Measurements from ENCODE around the gene ADGRL3.
"Not testable (repeated sequence)": the region's sequence is repeated elsewhere in the genome, so short reads cannot be mapped to it uniquely, and the experiment has no call there.

The ADGRL3 gene

DNA sequence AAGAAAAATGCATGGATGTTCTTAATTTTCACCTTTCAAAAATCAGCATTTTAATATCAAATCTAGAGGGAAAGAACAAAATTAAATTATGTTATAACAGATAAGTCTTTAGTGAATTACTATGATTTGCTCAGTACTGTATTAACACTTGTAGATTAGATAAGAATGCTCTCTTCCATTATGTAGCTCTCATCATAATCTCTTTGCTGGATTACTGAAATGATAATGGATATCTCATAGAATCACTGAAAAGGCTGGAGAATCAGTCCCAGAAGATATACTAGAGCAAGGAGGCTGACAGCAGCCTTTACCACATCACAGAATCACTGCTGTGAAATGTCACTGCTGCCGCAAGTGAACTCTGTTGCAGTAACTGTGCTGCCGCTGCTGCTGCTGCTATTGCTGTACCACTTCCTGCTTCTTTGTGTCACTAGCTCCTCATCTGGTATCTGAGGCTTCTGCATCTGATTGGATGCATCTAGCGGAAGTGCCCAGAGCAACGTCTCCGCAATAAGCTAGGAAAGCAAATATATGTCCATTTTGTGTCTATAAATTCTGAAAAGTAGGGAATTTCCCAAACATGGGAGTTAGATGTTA, 738.2 kb downstream of the ADGRL3 start:
- H3K36me3 ChIP-seq (ENCODE audit: control insufficient read depth in 1 of 2, insufficient read depth in 2 of 2, low read length in 2 of 2): no peaks in the 10 kb centered on the region
- H3K9me3 ChIP-seq (ENCODE audit: control insufficient read depth in 1 of 2, low read length in 2 of 2): no peaks in the 10 kb centered on the region
- no peaks in the 10 kb centered on the region for H3K4me1 ChIP-seq (ENCODE audit: control insufficient read depth in 1 of 2, insufficient read depth in 2 of 2, low read length in 2 of 2)
- no peak overlapping the region for H3K4me3 ChIP-seq (ENCODE audit: low read depth in 1 of 2, low read length in 2 of 2)
- H3K9ac ChIP-seq (ENCODE audit: low read depth in 1 of 2, low read length in 2 of 2): no peak overlapping the region
- H3K27ac ChIP-seq (ENCODE audit: low read depth, low read length): no peak overlapping the region
- no peaks in the 10 kb centered on the region for H3K27me3 ChIP-seq (ENCODE audit: control insufficient read depth in 1 of 2, insufficient read depth in 2 of 2, low read length in 2 of 2)

DNA sequence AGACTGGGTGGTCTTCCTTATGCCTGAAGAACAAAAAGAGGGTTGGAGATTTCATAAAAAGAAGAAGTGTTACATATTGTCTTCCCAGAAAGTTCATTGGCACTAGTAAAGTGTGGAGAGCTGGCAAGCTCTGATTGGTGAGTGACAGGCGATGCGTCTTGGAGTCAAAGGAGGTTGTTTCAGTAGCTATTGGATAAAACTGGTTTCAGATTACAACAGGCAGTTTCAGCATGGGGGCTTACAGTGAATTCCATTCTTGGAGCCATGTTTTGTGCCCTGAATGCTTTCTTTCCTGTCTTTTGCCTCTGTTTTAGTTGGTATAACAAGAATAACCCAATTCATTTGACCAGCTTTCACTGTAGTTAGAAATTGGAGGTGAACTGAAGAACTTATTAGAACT, 750.5 kb downstream of the ADGRL3 start:
- Histone ChIP-seq H3K9ac (ENCODE audit: low read depth in 1 of 2, low read length in 2 of 2) (no peak overlapping the region), H3K4me3 (ENCODE audit: low read depth in 1 of 2, low read length in 2 of 2) (no peak overlapping the region), H3K36me3 (ENCODE audit: control insufficient read depth in 1 of 2, insufficient read depth in 2 of 2, low read length in 2 of 2) (no peaks in the 10 kb centered on the region), H3K4me1 (ENCODE audit: control insufficient read depth in 1 of 2, insufficient read depth in 2 of 2, low read length in 2 of 2) (no peaks in the 10 kb centered on the region), H3K27ac (ENCODE audit: low read depth, low read length) (no peak overlapping the region), H3K27me3 (ENCODE audit: control insufficient read depth in 1 of 2, insufficient read depth in 2 of 2, low read length in 2 of 2) (no peaks in the 10 kb centered on the region), H3K9me3 (ENCODE audit: control insufficient read depth in 1 of 2, low read length in 2 of 2) (no peaks in the 10 kb centered on the region)

DNA sequence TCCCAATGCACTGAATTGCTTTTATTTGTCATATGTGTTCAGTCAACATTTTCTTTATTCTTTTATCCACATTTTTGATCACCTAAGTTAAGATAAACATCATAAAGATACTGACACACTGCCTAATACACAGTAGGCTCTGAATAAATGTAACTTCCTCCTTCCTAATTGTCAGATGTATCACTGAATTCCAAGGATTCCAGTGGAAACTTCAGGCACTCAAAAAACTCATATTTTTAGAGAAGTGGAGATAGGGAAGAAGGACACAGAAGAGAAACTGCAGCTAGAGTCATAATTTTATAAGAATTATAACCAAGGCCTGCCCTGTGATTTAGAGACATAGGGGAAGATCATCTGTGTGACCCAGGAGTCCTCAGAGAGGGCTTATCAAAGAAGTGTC, 753.3 kb downstream of the ADGRL3 start:
- no peaks in the 10 kb centered on the region for H3K36me3 ChIP-seq (ENCODE audit: control insufficient read depth in 1 of 2, insufficient read depth in 2 of 2, low read length in 2 of 2)
- no peak overlapping the region for H3K27ac ChIP-seq (ENCODE audit: low read depth, low read length)
- no peak overlapping the region for H3K4me3 ChIP-seq (ENCODE audit: low read depth in 1 of 2, low read length in 2 of 2)
- no peak overlapping the region for H3K9ac ChIP-seq (ENCODE audit: low read depth in 1 of 2, low read length in 2 of 2)
- no peaks in the 10 kb centered on the region for H3K9me3 ChIP-seq (ENCODE audit: control insufficient read depth in 1 of 2, low read length in 2 of 2)
- no peaks in the 10 kb centered on the region for H3K27me3 ChIP-seq (ENCODE audit: control insufficient read depth in 1 of 2, insufficient read depth in 2 of 2, low read length in 2 of 2)
- no peaks in the 10 kb centered on the region for H3K4me1 ChIP-seq (ENCODE audit: control insufficient read depth in 1 of 2, insufficient read depth in 2 of 2, low read length in 2 of 2)

DNA sequence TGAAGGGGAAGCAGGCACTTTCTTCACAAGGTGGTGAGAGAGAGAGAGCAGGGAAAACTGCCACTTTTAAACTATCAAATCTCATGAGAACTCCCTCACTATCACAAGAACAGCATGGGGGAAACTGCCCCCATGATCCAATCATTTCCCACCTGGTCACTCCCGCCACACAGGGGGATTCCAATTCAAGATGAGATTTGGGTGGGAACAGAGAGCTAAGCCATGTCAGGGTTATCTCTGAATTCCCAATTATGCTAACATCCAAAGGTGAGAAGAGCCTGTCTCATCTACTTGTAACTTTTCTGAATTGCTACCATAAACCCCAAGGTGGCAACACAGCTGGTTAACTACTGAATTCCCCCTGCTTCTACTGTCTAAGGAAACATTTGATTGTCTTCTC, 758.5 kb downstream of the ADGRL3 start:
- Histone ChIP-seq H3K27ac (ENCODE audit: low read depth, low read length) (no peak overlapping the region), H3K4me3 (ENCODE audit: low read depth in 1 of 2, low read length in 2 of 2) (no peak overlapping the region), H3K9me3 (ENCODE audit: control insufficient read depth in 1 of 2, low read length in 2 of 2) (no peaks in the 10 kb centered on the region), H3K4me1 (ENCODE audit: control insufficient read depth in 1 of 2, insufficient read depth in 2 of 2, low read length in 2 of 2) (no peaks in the 10 kb centered on the region), H3K27me3 (ENCODE audit: control insufficient read depth in 1 of 2, insufficient read depth in 2 of 2, low read length in 2 of 2) (no peaks in the 10 kb centered on the region), H3K36me3 (ENCODE audit: control insufficient read depth in 1 of 2, insufficient read depth in 2 of 2, low read length in 2 of 2) (no peaks in the 10 kb centered on the region), H3K9ac (ENCODE audit: low read depth in 1 of 2, low read length in 2 of 2) (no peak overlapping the region)

GRCh38 chr4:61959087-61959486, 759.0 kb downstream of the ADGRL3 start:
- Histone ChIP-seq H3K27ac (ENCODE audit: low read depth, low read length) (no peak overlapping the region), H3K36me3 (ENCODE audit: control insufficient read depth in 1 of 2, insufficient read depth in 2 of 2, low read length in 2 of 2) (no peaks in the 10 kb centered on the region), H3K4me3 (ENCODE audit: low read depth in 1 of 2, low read length in 2 of 2) (no peak overlapping the region), H3K4me1 (ENCODE audit: control insufficient read depth in 1 of 2, insufficient read depth in 2 of 2, low read length in 2 of 2) (no peaks in the 10 kb centered on the region), H3K9me3 (ENCODE audit: control insufficient read depth in 1 of 2, low read length in 2 of 2) (no peaks in the 10 kb centered on the region), H3K27me3 (ENCODE audit: control insufficient read depth in 1 of 2, insufficient read depth in 2 of 2, low read length in 2 of 2) (no peaks in the 10 kb centered on the region), H3K9ac (ENCODE audit: low read depth in 1 of 2, low read length in 2 of 2) (no peak overlapping the region)

GRCh38 chr4:61984260-61984909, 784.3 kb downstream of the ADGRL3 start:
- no peaks in the 10 kb centered on the region for H3K27me3 ChIP-seq (ENCODE audit: control insufficient read depth in 1 of 2, insufficient read depth in 2 of 2, low read length in 2 of 2)
- H3K9me3 ChIP-seq (ENCODE audit: control insufficient read depth in 1 of 2, low read length in 2 of 2): no peaks in the 10 kb centered on the region
- no peak overlapping the region for H3K27ac ChIP-seq (ENCODE audit: low read depth, low read length)
- H3K4me3 ChIP-seq (ENCODE audit: low read depth in 1 of 2, low read length in 2 of 2): no peak overlapping the region
- H3K36me3 ChIP-seq (ENCODE audit: control insufficient read depth in 1 of 2, insufficient read depth in 2 of 2, low read length in 2 of 2): no peaks in the 10 kb centered on the region
- no peak overlapping the region for H3K9ac ChIP-seq (ENCODE audit: low read depth in 1 of 2, low read length in 2 of 2)
- H3K4me1 ChIP-seq (ENCODE audit: control insufficient read depth in 1 of 2, insufficient read depth in 2 of 2, low read length in 2 of 2): no peaks in the 10 kb centered on the region

DNA sequence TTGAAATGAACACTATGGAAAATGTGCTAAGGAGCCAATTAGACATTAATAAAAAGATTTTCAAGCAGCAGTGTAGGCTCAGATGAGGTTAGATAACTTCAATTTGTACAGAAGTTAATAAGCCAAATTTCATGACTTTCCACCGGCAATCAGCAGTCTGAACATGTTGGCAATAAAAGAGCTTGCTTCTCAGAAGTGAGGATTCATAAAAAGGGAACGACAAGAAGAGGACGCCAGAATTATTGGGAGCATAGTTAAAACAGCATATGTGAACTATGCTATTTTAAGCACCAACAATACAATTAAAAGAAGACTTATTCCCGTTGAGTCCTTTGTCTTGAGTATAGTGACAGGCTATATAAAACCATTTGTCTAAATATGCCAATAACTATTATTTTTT, 785.3 kb downstream of the ADGRL3 start:
- Histone ChIP-seq H3K4me1 (ENCODE audit: control insufficient read depth in 1 of 2, insufficient read depth in 2 of 2, low read length in 2 of 2) (no peaks in the 10 kb centered on the region), H3K9ac (ENCODE audit: low read depth in 1 of 2, low read length in 2 of 2) (no peak overlapping the region), H3K27ac (ENCODE audit: low read depth, low read length) (no peak overlapping the region), H3K4me3 (ENCODE audit: low read depth in 1 of 2, low read length in 2 of 2) (no peak overlapping the region), H3K36me3 (ENCODE audit: control insufficient read depth in 1 of 2, insufficient read depth in 2 of 2, low read length in 2 of 2) (no peaks in the 10 kb centered on the region), H3K9me3 (ENCODE audit: control insufficient read depth in 1 of 2, low read length in 2 of 2) (no peaks in the 10 kb centered on the region), H3K27me3 (ENCODE audit: control insufficient read depth in 1 of 2, insufficient read depth in 2 of 2, low read length in 2 of 2) (no peaks in the 10 kb centered on the region)

- not testable (repeated sequence) for H3K4me1 ChIP-seq (ENCODE audit: control insufficient read depth in 1 of 2, insufficient read depth in 2 of 2, low read length in 2 of 2); H3K36me3 ChIP-seq (ENCODE audit: control insufficient read depth in 1 of 2, insufficient read depth in 2 of 2, low read length in 2 of 2); H3K9ac ChIP-seq (ENCODE audit: low read depth in 1 of 2, low read length in 2 of 2); H3K27ac ChIP-seq (ENCODE audit: low read depth, low read length); H3K27me3 ChIP-seq (ENCODE audit: control insufficient read depth in 1 of 2, insufficient read depth in 2 of 2, low read length in 2 of 2); H3K4me3 ChIP-seq (ENCODE audit: low read depth in 1 of 2, low read length in 2 of 2); H3K9me3 ChIP-seq (ENCODE audit: control insufficient read depth in 1 of 2, low read length in 2 of 2)
These were observed 786.8 kb downstream of the ADGRL3 start for GRCh38 chr4:61986929-61987328.

DNA sequence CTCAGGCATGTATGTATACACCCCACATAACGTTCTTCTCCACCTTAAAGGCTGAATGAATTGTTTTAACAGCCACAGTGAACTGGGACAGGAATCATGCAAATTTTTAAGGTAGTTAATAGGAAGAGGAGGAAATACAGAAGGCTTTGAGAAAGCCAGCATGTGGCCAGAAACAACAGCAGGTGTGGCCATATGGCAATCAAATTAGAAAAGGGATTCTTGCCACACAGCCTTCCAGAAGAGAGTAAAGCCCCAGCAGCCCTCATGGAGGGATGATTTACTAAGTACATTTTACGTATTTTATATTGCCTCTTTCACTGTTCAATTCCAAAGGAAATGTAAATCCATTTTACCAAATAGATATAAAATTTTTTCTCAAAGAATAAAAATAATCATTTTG, 792.2 kb downstream of the ADGRL3 start:
- Histone ChIP-seq H3K4me1 (ENCODE audit: control insufficient read depth in 1 of 2, insufficient read depth in 2 of 2, low read length in 2 of 2) (no peaks in the 10 kb centered on the region), H3K27me3 (ENCODE audit: control insufficient read depth in 1 of 2, insufficient read depth in 2 of 2, low read length in 2 of 2) (no peaks in the 10 kb centered on the region), H3K4me3 (ENCODE audit: low read depth in 1 of 2, low read length in 2 of 2) (no peak overlapping the region), H3K9ac (ENCODE audit: low read depth in 1 of 2, low read length in 2 of 2) (no peak overlapping the region), H3K36me3 (ENCODE audit: control insufficient read depth in 1 of 2, insufficient read depth in 2 of 2, low read length in 2 of 2) (no peaks in the 10 kb centered on the region), H3K9me3 (ENCODE audit: control insufficient read depth in 1 of 2, low read length in 2 of 2) (no peaks in the 10 kb centered on the region), H3K27ac (ENCODE audit: low read depth, low read length) (no peak overlapping the region)

DNA sequence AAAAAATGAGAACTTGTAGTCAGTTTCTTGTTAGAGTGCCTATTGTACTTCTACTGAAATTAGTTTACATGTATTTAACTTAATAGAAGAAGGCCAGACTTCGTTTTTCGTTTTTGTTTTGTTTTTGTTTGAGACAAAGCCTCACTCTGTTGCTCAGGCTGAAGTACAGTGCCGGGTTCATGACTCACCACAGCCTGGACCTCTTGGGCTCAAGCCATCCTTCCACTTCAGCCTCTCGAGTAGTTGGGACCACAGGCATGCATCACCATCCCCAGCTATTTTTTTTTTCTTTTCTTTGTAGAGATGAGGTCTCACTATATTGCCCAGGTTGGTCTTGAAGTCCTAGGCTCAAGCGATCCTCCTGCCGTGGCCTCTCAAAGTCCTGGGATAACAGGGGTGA, 793.9 kb downstream of the ADGRL3 start:
- no peaks in the 10 kb centered on the region for H3K36me3 ChIP-seq (ENCODE audit: control insufficient read depth in 1 of 2, insufficient read depth in 2 of 2, low read length in 2 of 2)
- no peak overlapping the region for H3K4me3 ChIP-seq (ENCODE audit: low read depth in 1 of 2, low read length in 2 of 2)
- no peak overlapping the region for H3K9ac ChIP-seq (ENCODE audit: low read depth in 1 of 2, low read length in 2 of 2)
- no peaks in the 10 kb centered on the region for H3K9me3 ChIP-seq (ENCODE audit: control insufficient read depth in 1 of 2, low read length in 2 of 2)
- H3K4me1 ChIP-seq (ENCODE audit: control insufficient read depth in 1 of 2, insufficient read depth in 2 of 2, low read length in 2 of 2): no peaks in the 10 kb centered on the region
- no peak overlapping the region for H3K27ac ChIP-seq (ENCODE audit: low read depth, low read length)
- H3K27me3 ChIP-seq (ENCODE audit: control insufficient read depth in 1 of 2, insufficient read depth in 2 of 2, low read length in 2 of 2): no peaks in the 10 kb centered on the region
